Dermis microvascular lymphatic vessel endothelial cell (primary cell): ENCODE measurements around the gene FBXW11. TPM values are rescaled to one million over a fixed set of nuclear protein-coding genes. Genes with fewer than 3 reads are reported as not detected.

ENCODE experiments used
- total RNA-seq: library from RNA; depleted of rRNA; stranded (reverse); fragments of >200 nt; gene quantifications from 2 replicates; pipeline ENCODE4 v1.2.1, GENCODE V29; 2014

FBXW11 gene
- total RNA-seq, 1 donor from 2014 or later, result 58.0 TPM

Other genes with a start within 250 kb of the FBXW11 start
- not detected in 2 replicates for gene SMIM23, start 220.8 kb downstream of the FBXW11 start, total RNA-seq
- gene STK10, start 181.6 kb upstream of the FBXW11 start, total RNA-seq, result 27.8 and 29.1 TPM in 2 replicates
- gene EFCAB9, start 187.5 kb upstream of the FBXW11 start, total RNA-seq, result not detected in 2 replicates